HG03521 (cell line): ENCODE data around the gene PPM1K.

Experiments
- ATAC-seq: cut with Tn5 transposase; IDR thresholded peaks from one replicate; pipeline ENCODE4 v1.9.1; 2021; ENCODE audit warnings: mild to moderate bottlenecking, moderate library complexity; ENCODE audit not compliant: unreplicated experiment

PPM1K gene

GRCh38 chr4:88223516-88223915 lies 60.8 kb downstream of the PPM1K start:
- no peak for ATAC-seq

GRCh38 chr4:88219099-88219498 lies 65.3 kb downstream of the PPM1K start:
- no peak for ATAC-seq

GRCh38 chr4:88217169-88217568 lies 67.2 kb downstream of the PPM1K start:
- ATAC-seq, result no peak

- no peak for ATAC-seq
Observed at GRCh38 chr4:88216395-88216794, 68.0 kb downstream of the PPM1K start.

DNA sequence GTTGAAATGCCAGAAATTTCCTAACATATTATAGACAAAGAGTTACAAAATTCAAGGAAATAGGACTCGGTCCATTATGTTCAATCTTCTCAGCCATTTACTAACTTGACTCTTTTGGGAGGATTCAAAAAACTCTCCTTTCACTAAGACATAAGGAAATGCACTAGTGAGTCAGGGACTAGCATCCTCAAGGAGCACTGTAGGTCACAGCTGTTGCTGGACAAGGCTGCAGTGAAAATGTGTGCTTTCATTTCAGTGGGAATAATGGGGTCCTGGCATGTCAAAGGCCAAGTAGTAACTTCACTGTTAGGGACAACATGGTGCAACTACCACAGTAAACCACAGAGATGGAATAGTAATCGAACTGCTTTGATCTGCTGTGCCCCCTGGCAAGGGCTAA lies 69.0 kb downstream of the PPM1K start:
- ATAC-seq, result no peak

- ATAC-seq, result no peak
Observed at GRCh38 chr4:88212253-88212561, 72.2 kb downstream of the PPM1K start.

GRCh38 chr4:88211473-88212252 lies 72.7 kb downstream of the PPM1K start:
- no peak for ATAC-seq

DNA sequence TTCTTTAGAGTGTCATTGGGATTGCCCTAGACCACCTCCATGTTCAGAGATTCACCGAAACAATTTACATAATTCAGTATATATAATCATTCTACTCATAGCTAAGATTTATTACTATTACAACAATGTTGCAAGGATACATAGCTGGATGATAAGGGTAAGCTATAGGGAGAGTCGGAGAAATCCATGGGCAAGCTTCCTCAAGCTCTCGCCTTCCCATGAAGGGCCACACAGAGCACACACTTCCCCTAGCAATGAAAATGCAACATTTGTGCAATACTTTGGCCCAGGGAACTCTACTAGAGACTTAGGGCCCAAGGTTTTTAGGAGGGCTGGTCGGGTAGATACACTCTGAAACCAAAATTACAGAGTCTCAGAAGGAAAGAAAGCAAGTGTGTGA lies 76.2 kb downstream of the PPM1K start:
- no peak for ATAC-seq
